Body of pancreas (tissue), 4 donors: Measurements from ENCODE around the gene FREY1. TPM values are rescaled to one million over a fixed set of nuclear protein-coding genes. Genes with fewer than 3 reads are reported as not detected.

ENCODE experiments used
- ATAC-seq: fragments of 150-250 bp; one replicate; pipeline ENCODE4 v1.9.1; 2016
- DNase-seq, 4 donors: peaks; one replicate each; pipeline ENCODE4 v3.0.0-alpha.2; 2019
- H3K27ac ChIP-seq, 4 donors: fragments of 200-600 bp; sonication (generic); 1 replicate in 3 of 4; 2 replicates in 1 of 4; pipeline versions ENCODE4 v1.5.1 to v1.6.1; 2016 to 2019; ENCODE audit warnings: mild to moderate bottlenecking in 1 of 4, mixed read lengths in 1 of 4, moderate library complexity in 1 of 4
- H3K27me3 ChIP-seq, 2 donors: fragments of 200-600 bp; sonication (generic); one replicate each; pipeline ENCODE4 v1.6.0; 2016; ENCODE audit warnings: mild to moderate bottlenecking in 1 of 2
- H3K36me3 ChIP-seq, 2 donors: fragments of 200-600 bp; sonication (generic); replicated peaks in 1 of 2; 2 replicates each; pipeline ENCODE4 v1.5.1; 2016; ENCODE audit warnings: low read depth in 2 of 2; ENCODE audit not compliant: insufficient read depth in 1 of 2
- H3K4me1 ChIP-seq: fragments of 200-600 bp; sonication (generic); one replicate; pipeline ENCODE4 v1.6.0; 2016
- H3K4me3 ChIP-seq, 2 donors: fragments of 200-600 bp; sonication (generic); 1 replicate in 1 of 2; 2 replicates in 1 of 2; pipeline ENCODE4 v1.5.1; 2016 to 2019
- H3K9me3 ChIP-seq, 3 donors: fragments of 200-600 bp; sonication (generic); 1 replicate in 2 of 3; 2 replicates in 1 of 3; pipeline ENCODE4 v1.5.1; 2016
- CTCF ChIP-seq, 7 experiments: fragments of 450-650 bp in 4 of 7; fragments of 200-600 bp in 3 of 7; sonication (generic) in 3 of 7; IDR thresholded peaks; one replicate each; pipeline ENCODE4 v1.5.1; 2016 to 2019; ENCODE audit warnings: antibody characterized with exemption in 7 of 7
- POLR2A ChIP-seq, 3 donors: fragments of 450-650 bp; IDR thresholded peaks; one replicate each; pipeline ENCODE4 v1.6.1; 2016; ENCODE audit warnings: antibody characterized with exemption in 3 of 3, mild to moderate bottlenecking in 2 of 3
- WGBS, 2 donors: methylation state at CpG; one replicate each; pipeline ENCODE4 v1.1.5; 2017; 5-methylcytosine and 5-hydroxymethylcytosine counted together
- intact Hi-C: fragments of 100-400 bp; cut with DNase I; formaldehyde crosslinking; loops from one replicate; pipeline ENCODE4 v1.15.1; 2023
- total RNA-seq, 2 donors: library from RNA; depleted of rRNA; stranded (reverse); fragments of >200 nt; gene quantifications; one replicate each; pipeline ENCODE4 v1.1.0, GENCODE V29; 2016

FREY1 gene
- total RNA-seq, 2 donors from 2014 or later: 2.3 to 8.2 TPM

- WGBS, 2 donors: 88 to 89% methylated on average over 8 to 12 of the region's 12 CpGs
- Histone ChIP-seq H3K36me3 (peaks cover 0 to 5% of the 10 kb centered on the region in 2 donors), H3K27ac (no peak overlapping the region), H3K9me3 (no peaks in the 10 kb centered on the region), H3K4me3 (no peak overlapping the region), H3K4me1 (peaks cover 25% of the 10 kb centered on the region), H3K27me3 (no peaks in the 10 kb centered on the region)
- intact Hi-C loops: no loop called here
- peak in 1 of 4 donors; percentile 9 for DNase-seq
- ATAC-seq: no peak
- TF ChIP-seq CTCF (IDR thresholded peaks at IDR 0.05) (no peak), POLR2A (IDR thresholded peaks at IDR 0.05) (no peak)
These were observed 19.7 kb upstream of the FREY1 start for GRCh38 chr11:45926536-45927331.

- H3K27me3 ChIP-seq: no peaks in the 10 kb centered on the region
- ATAC-seq: no peak
- H3K4me1 ChIP-seq: peaks cover 32% of the 10 kb centered on the region
- no peaks in the 10 kb centered on the region for H3K9me3 ChIP-seq
- DNase-seq: peak in 2 of 4 donors; percentile 9 to 12
- intact Hi-C loops: no loop called here
- WGBS, 2 donors: 78 to 82% methylated on average over 5 to 12 of the region's 12 CpGs
- no peak overlapping the region for H3K27ac ChIP-seq
- no peak for TF ChIP-seq POLR2A (IDR thresholded peaks at IDR 0.05)
- TF ChIP-seq CTCF (IDR thresholded peaks at IDR 0.05): no peak
- H3K4me3 ChIP-seq: no peak overlapping the region
- H3K36me3 ChIP-seq: peaks cover 0 to 5% of the 10 kb centered on the region in 2 donors
These were observed 18.9 kb upstream of the FREY1 start for GRCh38 chr11:45926001-45926401.

GRCh38 chr11:45925550-45925949, 18.5 kb upstream of the FREY1 start:
- H3K27ac ChIP-seq: no peak overlapping the region
- WGBS, 2 donors: 88 to 90% methylated on average over 3 of the region's 3 CpGs
- no peak for DNase-seq
- ATAC-seq: no peak
- intact Hi-C loops: no loop called here
- no peak for TF ChIP-seq POLR2A (IDR thresholded peaks at IDR 0.05)
- TF ChIP-seq CTCF (IDR thresholded peaks at IDR 0.05): no peak
- H3K36me3 ChIP-seq: peaks cover 0 to 5% of the 10 kb centered on the region in 2 donors
- no peaks in the 10 kb centered on the region for H3K9me3 ChIP-seq
- H3K4me1 ChIP-seq: peaks cover 37% of the 10 kb centered on the region
- no peak overlapping the region for H3K4me3 ChIP-seq
- H3K27me3 ChIP-seq: no peaks in the 10 kb centered on the region

GRCh38 chr11:45924927-45925326, 17.9 kb upstream of the FREY1 start:
- intact Hi-C loops: no loop called here
- ATAC-seq (no peak), DNase-seq (no peak)
- 88 to 97% methylated on average over 5 to 6 of the region's 6 CpGs for WGBS, 2 donors
- Histone ChIP-seq H3K4me3 (no peak overlapping the region), H3K27ac (no peak overlapping the region), H3K9me3 (no peaks in the 10 kb centered on the region), H3K36me3 (peaks cover 0 to 5% of the 10 kb centered on the region in 2 donors), H3K4me1 (peaks cover 34% of the 10 kb centered on the region), H3K27me3 (no peaks in the 10 kb centered on the region)
- TF ChIP-seq CTCF (IDR thresholded peaks at IDR 0.05): no peak
- no peak for TF ChIP-seq POLR2A (IDR thresholded peaks at IDR 0.05)
